Neural progenitor cell (in vitro differentiated cells): ENCODE measurements around the gene GPI. TPM values are rescaled to one million over a fixed set of nuclear protein-coding genes. Genes with fewer than 3 reads are reported as not detected.

Experiments
- DNase-seq: peaks from one replicate; pipeline ENCODE4 v3.0.0-alpha.2; 2016; ENCODE audit warnings: low spot score
- H2AFZ ChIP-seq: fragments of 200-600 bp; sonication (generic); replicated peaks from 2 replicates; pipeline ENCODE4 v1.6.1; 2016; ENCODE audit warnings: antibody characterized with exemption
- H3F3A ChIP-seq: fragments of 200-600 bp; sonication (generic); 2 replicates; pipeline ENCODE4 v1.6.1; 2016; ENCODE audit warnings: antibody characterized with exemption, low read depth
- H3K27ac ChIP-seq: fragments of 200-600 bp; sonication (generic); 2 replicates; pipeline ENCODE4 v1.5.1; 2016; ENCODE audit warnings: mild to moderate bottlenecking
- H3K27me3 ChIP-seq: fragments of 200-600 bp; sonication (generic); 2 replicates; pipeline ENCODE4 v1.6.1; 2016; ENCODE audit warnings: mild to moderate bottlenecking, moderate library complexity
- H3K36me3 ChIP-seq: fragments of 200-600 bp; sonication (generic); 2 replicates; pipeline ENCODE4 v1.5.1; 2016
- H3K4me1 ChIP-seq: fragments of 200-600 bp; sonication (generic); 2 replicates; pipeline ENCODE4 v1.6.1; 2016; ENCODE audit warnings: mixed run types
- H3K4me2 ChIP-seq: fragments of 200-600 bp; sonication (generic); 2 replicates; pipeline ENCODE4 v1.6.1; 2016
- H3K4me3 ChIP-seq: fragments of 200-600 bp; sonication (generic); 2 replicates; pipeline ENCODE4 v1.5.1; 2016
- H3K79me2 ChIP-seq: fragments of 200-600 bp; sonication (generic); 2 replicates; pipeline ENCODE4 v1.6.1; 2016; ENCODE audit warnings: low read depth
- H3K9ac ChIP-seq: fragments of 200-600 bp; sonication (generic); 2 replicates; pipeline ENCODE4 v1.6.1; 2016
- H3K9me3 ChIP-seq: fragments of 200-600 bp; sonication (generic); 2 replicates; pipeline ENCODE4 v1.5.1; 2016; ENCODE audit warnings: low read depth
- H4K20me1 ChIP-seq: fragments of 200-600 bp; sonication (generic); 2 replicates; pipeline ENCODE4 v1.6.1; 2016; ENCODE audit warnings: low read depth
- H3K27ac Mint-ChIP-seq: 3 replicates; pipeline ENCODE4 v1.8.0; 2021; ENCODE audit warnings: mixed read lengths
- H3K27me3 Mint-ChIP-seq: 2 replicates; pipeline ENCODE4 v1.8.0; 2022; ENCODE audit warnings: low read depth, mild to moderate bottlenecking, inconsistent platforms, moderate library complexity, mixed read lengths; ENCODE audit not compliant: insufficient read depth
- H3K36me3 Mint-ChIP-seq: 3 replicates; pipeline ENCODE4 v1.8.0; 2021; ENCODE audit warnings: mixed read lengths
- H3K4me1 Mint-ChIP-seq: 3 replicates; pipeline ENCODE4 v1.8.0; 2021; ENCODE audit warnings: mixed read lengths
- H3K4me3 Mint-ChIP-seq: 3 replicates; pipeline ENCODE4 v1.8.0; 2021; ENCODE audit warnings: mild to moderate bottlenecking, moderate library complexity, mixed read lengths
- H3K9me3 Mint-ChIP-seq: 3 replicates; pipeline ENCODE4 v1.8.0; 2020; ENCODE audit warnings: mixed read lengths
- EZH2 ChIP-seq: fragments of 200-600 bp; sonication (generic); IDR thresholded peaks from 2 replicates; pipeline ENCODE4 v1.6.1; 2017; ENCODE audit warnings: antibody characterized with exemption, mild to moderate bottlenecking, moderate library complexity
- EZH2phosphoT487 ChIP-seq: fragments of 200-600 bp; sonication (generic); IDR thresholded peaks from 2 replicates; pipeline ENCODE4 v1.6.1; 2017; ENCODE audit warnings: antibody characterized with exemption
- total RNA-seq: library from RNA; depleted of rRNA; stranded (reverse); fragments of >200 nt; gene quantifications from 2 replicates; pipeline ENCODE4 v1.2.3, GENCODE V29; 2015; ENCODE audit warnings: low replicate concordance
- TF ChIP-seq, protein P1 (sequence below): fragments of 200-600 bp; sonication (generic); IDR thresholded peaks from 2 replicates; pipeline ENCODE4 v1.5.1; 2017; ENCODE audit warnings: antibody characterized with exemption, mild to moderate bottlenecking

GPI gene
- total RNA-seq, 1 donor from 2014 or later = 109 TPM

DNA sequence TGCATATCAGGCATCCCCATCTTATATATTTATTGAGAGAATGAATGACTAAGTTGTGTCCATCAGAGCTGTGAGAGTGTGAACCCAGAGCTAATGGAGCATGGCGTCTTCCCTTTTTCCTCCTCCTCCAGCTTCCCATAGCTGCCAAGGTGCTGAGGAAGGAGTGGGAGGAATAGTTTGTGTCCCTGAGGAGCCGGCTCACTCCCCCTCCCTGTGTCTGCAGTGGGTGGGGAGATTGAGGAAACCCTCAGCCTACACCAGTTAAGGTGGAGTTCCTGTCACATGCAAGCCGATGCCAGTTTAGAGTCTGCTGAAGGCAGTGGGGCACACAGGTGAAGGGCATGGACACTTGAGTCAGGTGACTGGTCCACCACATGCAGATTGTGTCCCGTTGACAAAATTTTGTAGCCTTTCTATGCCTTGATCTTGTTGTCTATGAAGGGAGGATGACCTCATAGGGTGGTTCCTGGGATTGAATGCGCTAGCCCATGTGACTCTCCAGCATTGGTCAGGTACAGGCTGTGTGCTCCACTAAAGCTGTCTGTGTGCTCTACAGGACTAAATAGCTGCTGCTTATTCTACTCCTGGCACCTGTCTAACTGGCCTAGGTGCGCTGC lies 47.6 kb upstream of the GPI start:
- Mint-ChIP-seq H3K4me1 (peaks cover 3% of the 10 kb centered on the region), H3K27ac (no peak overlapping the region), H3K9me3 (no peaks in the 10 kb centered on the region), H3K4me3 (no peak overlapping the region), H3K36me3 (peaks cover 7% of the 10 kb centered on the region), H3K27me3 (no peaks in the 10 kb centered on the region)
- no peaks in the 10 kb centered on the region for H3K27me3 ChIP-seq
- H3K36me3 ChIP-seq = no peaks in the 10 kb centered on the region
- peaks cover 21% of the 10 kb centered on the region for H4K20me1 ChIP-seq
- TF ChIP-seq, protein P1, sequence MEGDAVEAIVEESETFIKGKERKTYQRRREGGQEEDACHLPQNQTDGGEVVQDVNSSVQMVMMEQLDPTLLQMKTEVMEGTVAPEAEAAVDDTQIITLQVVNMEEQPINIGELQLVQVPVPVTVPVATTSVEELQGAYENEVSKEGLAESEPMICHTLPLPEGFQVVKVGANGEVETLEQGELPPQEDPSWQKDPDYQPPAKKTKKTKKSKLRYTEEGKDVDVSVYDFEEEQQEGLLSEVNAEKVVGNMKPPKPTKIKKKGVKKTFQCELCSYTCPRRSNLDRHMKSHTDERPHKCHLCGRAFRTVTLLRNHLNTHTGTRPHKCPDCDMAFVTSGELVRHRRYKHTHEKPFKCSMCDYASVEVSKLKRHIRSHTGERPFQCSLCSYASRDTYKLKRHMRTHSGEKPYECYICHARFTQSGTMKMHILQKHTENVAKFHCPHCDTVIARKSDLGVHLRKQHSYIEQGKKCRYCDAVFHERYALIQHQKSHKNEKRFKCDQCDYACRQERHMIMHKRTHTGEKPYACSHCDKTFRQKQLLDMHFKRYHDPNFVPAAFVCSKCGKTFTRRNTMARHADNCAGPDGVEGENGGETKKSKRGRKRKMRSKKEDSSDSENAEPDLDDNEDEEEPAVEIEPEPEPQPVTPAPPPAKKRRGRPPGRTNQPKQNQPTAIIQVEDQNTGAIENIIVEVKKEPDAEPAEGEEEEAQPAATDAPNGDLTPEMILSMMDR = no peak
- TF ChIP-seq EZH2phosphoT487 (no peak), EZH2 (no peak)
- no peak overlapping the region for H3K4me2 ChIP-seq
- no peak overlapping the region for H3K9ac ChIP-seq
- DNase-seq = no peak
- no peak overlapping the region for H3K4me3 ChIP-seq
- no peak overlapping the region for H2AFZ ChIP-seq
- H3K79me2 ChIP-seq = no peaks in the 10 kb centered on the region
- H3K9me3 ChIP-seq = no peaks in the 10 kb centered on the region
- no peaks in the 10 kb centered on the region for H3K4me1 ChIP-seq
- H3F3A ChIP-seq = no peaks in the 10 kb centered on the region
- H3K27ac ChIP-seq = peak overlapping the region; percentile 7

DNA sequence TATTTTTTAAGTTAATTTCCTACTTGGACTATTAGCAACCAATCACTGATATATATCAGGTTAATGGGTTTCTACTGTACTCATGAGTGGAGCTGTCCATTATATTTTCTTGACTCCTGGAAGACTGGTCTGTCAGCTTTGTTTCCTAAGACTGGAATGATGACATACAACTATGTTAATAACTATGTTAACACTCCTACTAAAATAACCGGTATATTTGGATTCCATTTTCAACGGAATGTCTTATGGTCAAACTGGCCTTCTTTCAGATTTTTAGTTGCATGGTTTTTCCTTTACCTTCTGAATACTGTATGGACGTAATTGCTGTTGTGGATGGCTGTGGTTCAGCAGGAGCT lies 45.8 kb upstream of the GPI start:
- Histone ChIP-seq H3K27ac (no peak overlapping the region), H2AFZ (no peak overlapping the region), H3K4me2 (no peak overlapping the region), H3F3A (no peaks in the 10 kb centered on the region), H3K36me3 (no peaks in the 10 kb centered on the region), H3K4me1 (peaks cover 6% of the 10 kb centered on the region), H3K79me2 (no peaks in the 10 kb centered on the region), H3K27me3 (no peaks in the 10 kb centered on the region), H3K9me3 (no peaks in the 10 kb centered on the region), H3K9ac (no peak overlapping the region), H4K20me1 (peaks cover 21% of the 10 kb centered on the region), H3K4me3 (no peak overlapping the region)
- no peaks in the 10 kb centered on the region for H3K9me3 Mint-ChIP-seq
- peaks cover 10% of the 10 kb centered on the region for H3K36me3 Mint-ChIP-seq
- H3K27ac Mint-ChIP-seq = no peak overlapping the region
- H3K4me3 Mint-ChIP-seq = no peak overlapping the region
- H3K27me3 Mint-ChIP-seq = no peaks in the 10 kb centered on the region
- peaks cover 6% of the 10 kb centered on the region for H3K4me1 Mint-ChIP-seq
- TF ChIP-seq, protein P1 = no peak
- no peak for TF ChIP-seq EZH2
- no peak for TF ChIP-seq EZH2phosphoT487
- no peak for DNase-seq

DNA sequence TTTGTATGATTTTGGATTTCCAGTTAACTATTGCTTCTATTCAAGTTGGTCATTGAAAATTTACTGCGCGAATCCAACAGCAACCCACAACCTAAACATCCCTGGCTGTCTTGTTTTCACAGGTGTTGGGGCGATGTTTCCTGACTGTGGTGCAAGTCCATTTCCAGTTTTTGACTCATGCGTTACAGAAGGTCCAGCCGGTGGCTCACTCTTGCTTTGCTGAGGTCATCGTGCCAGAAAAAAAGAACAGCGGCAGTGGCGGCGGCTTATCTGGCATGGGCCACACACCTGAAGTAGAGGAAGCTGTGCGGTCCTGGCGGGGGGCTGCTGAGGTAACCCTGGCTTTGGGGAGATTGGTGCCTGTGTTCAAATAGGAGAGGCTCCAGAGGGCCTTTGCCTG lies 45.2 kb upstream of the GPI start:
- peaks cover 21% of the 10 kb centered on the region for H4K20me1 ChIP-seq
- H3F3A ChIP-seq = no peaks in the 10 kb centered on the region
- H3K9ac ChIP-seq = no peak overlapping the region
- Mint-ChIP-seq H3K4me1 (peaks cover 3% of the 10 kb centered on the region), H3K9me3 (no peaks in the 10 kb centered on the region), H3K27me3 (no peaks in the 10 kb centered on the region), H3K27ac (no peak overlapping the region), H3K36me3 (peaks cover 12% of the 10 kb centered on the region), H3K4me3 (no peak overlapping the region)
- H3K27ac ChIP-seq = no peak overlapping the region
- peaks cover 6% of the 10 kb centered on the region for H3K4me1 ChIP-seq
- DNase-seq = no peak
- TF ChIP-seq EZH2phosphoT487 = no peak
- no peak for TF ChIP-seq EZH2
- TF ChIP-seq, protein P1 = no peak
- no peak overlapping the region for H3K4me2 ChIP-seq
- no peaks in the 10 kb centered on the region for H3K36me3 ChIP-seq
- H3K9me3 ChIP-seq = no peaks in the 10 kb centered on the region
- no peaks in the 10 kb centered on the region for H3K79me2 ChIP-seq
- H3K4me3 ChIP-seq = no peak overlapping the region
- H2AFZ ChIP-seq = no peak overlapping the region
- no peaks in the 10 kb centered on the region for H3K27me3 ChIP-seq
